Measurements from ENCODE around the gene TMEM94. TPM values are rescaled to one million over a fixed set of nuclear protein-coding genes. Genes with fewer than 3 reads are reported as not detected.

The TMEM94 gene
- total RNA-seq (2022) (55.0 and 63.4 TPM in 2 replicates), Bru-seq, nascent RNA (percentile 47 among the genes with signal in this experiment), BruChase-seq, experiment 1, labeled RNA remaining after a 6-hour chase (percentile 59 among the genes with signal in this experiment), BruChase-seq, experiment 2, labeled RNA remaining after a 2-hour chase (percentile 54 among the genes with signal in this experiment)
- long read RNA-seq, full-length matches to known transcripts: 1 of 21 reads
- long read RNA-seq, partial matches to known transcripts: 8 of 21 reads
- long read RNA-seq, other reads (novel, unspliced or antisense): 12 of 21 reads

DNA sequence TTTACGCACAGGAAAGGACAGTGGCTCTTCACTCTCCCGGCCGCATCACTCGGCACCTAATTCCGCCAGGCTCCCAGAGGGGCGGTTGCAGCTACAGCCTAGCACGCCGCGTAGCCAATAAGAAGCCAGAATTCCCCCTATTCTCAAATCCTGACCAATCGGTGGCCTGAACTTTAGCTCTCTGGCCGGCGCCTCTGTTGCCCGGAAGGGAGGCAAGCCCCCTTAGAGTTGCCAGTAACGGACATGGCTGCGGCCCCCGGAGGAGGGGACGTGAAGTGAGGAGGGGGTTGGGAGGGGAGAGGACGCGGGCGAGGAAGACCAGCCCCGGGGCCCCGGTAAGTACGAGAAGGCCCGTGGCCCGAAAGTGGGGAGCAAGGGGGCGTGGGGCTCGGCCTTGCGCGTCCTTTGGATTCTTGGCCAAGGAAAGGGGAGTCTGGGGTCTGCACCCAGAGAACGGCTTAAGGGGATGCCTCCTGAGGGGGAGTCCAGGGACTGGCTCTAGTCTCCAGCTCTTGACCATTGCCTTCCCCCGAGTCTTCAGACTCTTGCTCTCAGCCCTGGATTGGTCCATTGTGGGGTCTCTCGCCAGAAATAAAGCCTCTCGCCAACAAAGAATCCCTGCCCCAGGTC is at the start of gene TMEM94:
TSS of gene TMEM94 (plus strand) at position 219 of the 630 bp plus-strand sequence. CDS start 15,271 bp downstream, outside the sequence.
- no TSS peak for BruUV-seq (replicated peaks)
- TF ChIP-seq, protein P1, sequence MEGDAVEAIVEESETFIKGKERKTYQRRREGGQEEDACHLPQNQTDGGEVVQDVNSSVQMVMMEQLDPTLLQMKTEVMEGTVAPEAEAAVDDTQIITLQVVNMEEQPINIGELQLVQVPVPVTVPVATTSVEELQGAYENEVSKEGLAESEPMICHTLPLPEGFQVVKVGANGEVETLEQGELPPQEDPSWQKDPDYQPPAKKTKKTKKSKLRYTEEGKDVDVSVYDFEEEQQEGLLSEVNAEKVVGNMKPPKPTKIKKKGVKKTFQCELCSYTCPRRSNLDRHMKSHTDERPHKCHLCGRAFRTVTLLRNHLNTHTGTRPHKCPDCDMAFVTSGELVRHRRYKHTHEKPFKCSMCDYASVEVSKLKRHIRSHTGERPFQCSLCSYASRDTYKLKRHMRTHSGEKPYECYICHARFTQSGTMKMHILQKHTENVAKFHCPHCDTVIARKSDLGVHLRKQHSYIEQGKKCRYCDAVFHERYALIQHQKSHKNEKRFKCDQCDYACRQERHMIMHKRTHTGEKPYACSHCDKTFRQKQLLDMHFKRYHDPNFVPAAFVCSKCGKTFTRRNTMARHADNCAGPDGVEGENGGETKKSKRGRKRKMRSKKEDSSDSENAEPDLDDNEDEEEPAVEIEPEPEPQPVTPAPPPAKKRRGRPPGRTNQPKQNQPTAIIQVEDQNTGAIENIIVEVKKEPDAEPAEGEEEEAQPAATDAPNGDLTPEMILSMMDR (IDR thresholded peaks at IDR 0.05; ENCODE audit: unreplicated experiment): no peak
- no peaks in the 10 kb centered on the region for H3K27me3 Mint-ChIP-seq (ENCODE audit: unreplicated experiment)
- DNase-seq: peak; percentile 91
- peak within 1 kb of the TSS; percentile 87 for H3K27ac Mint-ChIP-seq (ENCODE audit: unreplicated experiment)
- H3K4me3 Mint-ChIP-seq (ENCODE audit: low read depth, unreplicated experiment): peak within 1 kb of the TSS; percentile 96
- peaks cover 19% of the 10 kb centered on the region for H3K36me3 Mint-ChIP-seq (ENCODE audit: insufficient read depth, unreplicated experiment)
- intact Hi-C loops (cut with micrococcal nuclease; ENCODE audit: unreplicated experiment): no loop called here
- peaks cover 24% of the 10 kb centered on the region for H3K4me1 Mint-ChIP-seq (ENCODE audit: low read depth, unreplicated experiment)
- no peaks in the 10 kb centered on the region for H3K9me3 Mint-ChIP-seq (ENCODE audit: low read depth, unreplicated experiment)
- CTCF ChIA-PET: interaction anchor here (0.5 to 1.2 kb wide), 7 partner anchors 15 to 177 kb away, joined by 3 to 6 read pairs (median 3); partner anchors contain the start of genes SLC25A19, SMIM5 and TSEN54

DNA sequence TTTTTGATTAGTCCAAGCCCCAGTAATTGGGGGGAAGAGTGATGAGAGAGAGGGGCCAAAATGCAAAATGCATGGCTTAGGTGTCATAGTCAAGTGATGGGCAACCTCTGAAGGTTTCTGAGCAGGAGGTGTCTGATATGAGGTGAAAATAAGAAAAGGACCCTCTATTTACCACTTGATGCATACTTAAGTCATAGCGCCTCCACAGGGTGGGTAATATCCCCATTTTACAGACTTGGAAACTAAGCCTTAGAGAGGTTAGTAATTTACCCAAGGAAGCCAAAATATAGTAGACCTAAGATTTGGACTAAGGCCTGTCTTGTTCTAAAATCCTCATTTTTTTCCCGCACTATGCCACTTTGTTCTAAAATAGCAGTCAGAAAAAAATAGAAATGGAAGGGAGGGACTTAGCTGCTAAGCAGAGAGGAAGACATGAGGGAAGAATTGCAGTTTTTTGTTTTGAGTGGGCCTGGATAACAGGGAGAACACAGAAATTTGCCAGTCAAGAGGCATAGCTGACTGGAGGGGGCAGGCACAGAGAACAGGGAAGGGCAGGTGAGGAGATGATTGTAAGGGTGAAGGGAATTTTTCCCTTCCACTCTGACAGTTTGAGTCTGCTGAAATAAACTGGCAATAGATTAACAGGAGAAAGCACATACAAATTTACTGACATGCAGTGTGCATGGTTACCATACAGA is 48.6 kb upstream of the TMEM94 start:
- Mint-ChIP-seq H3K27ac (ENCODE audit: unreplicated experiment) (no peak overlapping the region), H3K9me3 (ENCODE audit: low read depth, unreplicated experiment) (no peaks in the 10 kb centered on the region), H3K36me3 (ENCODE audit: insufficient read depth, unreplicated experiment) (peaks cover 27% of the 10 kb centered on the region), H3K4me3 (ENCODE audit: low read depth, unreplicated experiment) (no peak overlapping the region), H3K4me1 (ENCODE audit: low read depth, unreplicated experiment) (peaks cover 13% of the 10 kb centered on the region), H3K27me3 (ENCODE audit: unreplicated experiment) (peaks cover 53% of the 10 kb centered on the region)
- intact Hi-C loops (cut with micrococcal nuclease; ENCODE audit: unreplicated experiment): no loop called here
- no TSS peak for BruUV-seq (replicated peaks)
- TF ChIP-seq, protein P1 (IDR thresholded peaks at IDR 0.05; ENCODE audit: unreplicated experiment): no peak
- CTCF ChIA-PET: no interaction called here
- DNase-seq: no peak

DNA sequence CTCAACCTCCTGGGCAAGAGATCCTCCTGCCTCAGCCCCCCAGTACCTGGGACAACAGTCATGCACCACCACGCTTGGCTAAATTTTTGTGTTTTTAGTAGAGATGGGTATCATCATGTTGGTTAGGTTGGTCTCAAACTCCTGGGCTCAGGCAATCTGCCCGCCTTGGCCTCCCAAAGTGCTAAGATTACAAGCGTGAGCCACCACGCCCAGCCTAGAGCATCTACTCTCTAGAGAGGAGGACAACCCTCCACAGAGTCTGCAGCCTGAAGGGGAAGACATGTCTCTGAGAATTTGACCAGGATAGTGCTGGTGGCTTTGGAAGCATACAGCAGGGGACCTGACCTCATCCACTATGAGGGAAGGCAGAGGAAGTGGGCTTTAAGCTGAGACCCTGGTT is 46.3 kb upstream of the TMEM94 start:
- intact Hi-C loops (cut with micrococcal nuclease; ENCODE audit: unreplicated experiment): loop anchor here (5.0 kb wide), 1 partner anchor 298 kb away; no protein-coding TSS in a partner anchor
- no peak overlapping the region for H3K4me3 Mint-ChIP-seq (ENCODE audit: low read depth, unreplicated experiment)
- CTCF ChIA-PET: interaction anchor here (0.6 kb wide), 1 partner anchor 23 kb away, joined by 3 read pairs; no protein-coding TSS in a partner anchor
- no peaks in the 10 kb centered on the region for H3K9me3 Mint-ChIP-seq (ENCODE audit: low read depth, unreplicated experiment)
- TF ChIP-seq, protein P1 (IDR thresholded peaks at IDR 0.05; ENCODE audit: unreplicated experiment): no peak
- DNase-seq: no peak
- no TSS peak for BruUV-seq (replicated peaks)
- H3K27me3 Mint-ChIP-seq (ENCODE audit: unreplicated experiment): peaks cover 73% of the 10 kb centered on the region
- peaks cover 14% of the 10 kb centered on the region for H3K36me3 Mint-ChIP-seq (ENCODE audit: insufficient read depth, unreplicated experiment)
- H3K27ac Mint-ChIP-seq (ENCODE audit: unreplicated experiment): no peak overlapping the region
- peaks cover 13% of the 10 kb centered on the region for H3K4me1 Mint-ChIP-seq (ENCODE audit: low read depth, unreplicated experiment)

DNA sequence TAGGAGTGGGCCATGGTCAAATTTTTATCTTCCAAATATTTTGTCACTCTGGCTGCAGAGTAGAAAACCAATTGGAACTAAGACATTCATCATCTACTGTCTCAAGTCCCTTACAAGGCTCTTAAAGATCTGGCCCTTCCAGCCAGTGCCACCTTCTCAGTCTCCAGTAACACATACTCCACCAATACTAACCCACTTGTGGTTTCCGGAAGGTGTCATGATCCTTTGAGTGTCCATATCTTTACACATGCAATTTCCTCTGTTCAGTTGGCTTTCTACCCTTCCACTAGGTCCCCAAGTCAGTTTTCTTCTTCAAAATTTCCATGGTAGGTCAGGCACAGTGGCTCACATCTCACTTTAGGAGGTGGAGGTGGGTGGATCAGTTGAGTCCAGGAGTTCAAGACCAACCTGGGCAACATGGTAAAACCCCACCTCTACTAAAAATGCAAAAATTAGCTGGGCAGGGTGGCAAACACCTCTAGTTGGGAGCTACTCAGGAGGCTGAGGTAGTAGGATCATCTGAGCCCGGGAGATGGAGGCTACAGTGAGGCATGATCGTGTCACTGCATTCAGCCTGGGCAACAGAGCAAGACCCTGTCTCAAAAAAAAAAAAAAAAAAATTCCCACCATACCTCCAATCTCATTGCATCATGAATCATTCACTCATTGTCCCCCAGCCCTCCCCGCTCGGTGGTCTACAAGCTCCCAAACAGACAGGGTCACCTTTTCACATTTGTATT is 44.9 kb upstream of the TMEM94 start:
- CTCF ChIA-PET: interaction anchor here (0.6 to 1.5 kb wide), 4 partner anchors 63 to 159 kb away, joined by 3 to 9 read pairs (median 4); partner anchors contain the start of gene MIF4GD
- H3K4me1 Mint-ChIP-seq (ENCODE audit: low read depth, unreplicated experiment): peaks cover 6% of the 10 kb centered on the region
- peaks cover under 1% of the 10 kb centered on the region for H3K36me3 Mint-ChIP-seq (ENCODE audit: insufficient read depth, unreplicated experiment)
- TF ChIP-seq, protein P1 (IDR thresholded peaks at IDR 0.05; ENCODE audit: unreplicated experiment): no peak
- H3K9me3 Mint-ChIP-seq (ENCODE audit: low read depth, unreplicated experiment): no peaks in the 10 kb centered on the region
- intact Hi-C loops (cut with micrococcal nuclease; ENCODE audit: unreplicated experiment): loop anchor here (5.0 kb wide), 1 partner anchor 299 kb away; no protein-coding TSS in a partner anchor
- H3K27ac Mint-ChIP-seq (ENCODE audit: unreplicated experiment): no peak overlapping the region
- no TSS peak for BruUV-seq (replicated peaks)
- H3K4me3 Mint-ChIP-seq (ENCODE audit: low read depth, unreplicated experiment): no peak overlapping the region
- no peak for DNase-seq
- H3K27me3 Mint-ChIP-seq (ENCODE audit: unreplicated experiment): peaks cover 86% of the 10 kb centered on the region
